Vagina (tissue), 2 donors: Measurements from ENCODE around the gene TNFRSF8. TPM values are rescaled to one million over a fixed set of nuclear protein-coding genes. Genes with fewer than 3 reads are reported as not detected.

Experiments
- DNase-seq, 2 donors: peaks; one replicate each; pipeline ENCODE4 v3.0.0-alpha.2; 2017; ENCODE audit errors: extremely low spot score in 2 of 2
- H3K27ac ChIP-seq: fragments of 200-600 bp; sonication (generic); one replicate; pipeline ENCODE4 v1.5.1; 2019
- H3K27me3 ChIP-seq: fragments of 200-600 bp; sonication (generic); one replicate; pipeline ENCODE4 v1.5.1; 2019
- H3K36me3 ChIP-seq, 2 donors: fragments of 200-600 bp; sonication (generic); one replicate each; pipeline ENCODE4 v1.5.1; 2017 to 2019
- H3K4me1 ChIP-seq: fragments of 200-600 bp; sonication (generic); one replicate; pipeline ENCODE4 v1.5.1; 2019
- H3K4me3 ChIP-seq, 2 donors: fragments of 200-600 bp; sonication (generic); 1 replicate in 1 of 2; 2 replicates in 1 of 2; pipeline ENCODE4 v1.5.1; 2016 to 2019
- H3K9me3 ChIP-seq: fragments of 200-600 bp; sonication (generic); one replicate; pipeline ENCODE4 v1.5.1; 2019
- POLR2A ChIP-seq, 2 donors: fragments of 450-650 bp; IDR thresholded peaks; one replicate each; pipeline ENCODE4 v1.6.1; 2017; ENCODE audit warnings: antibody characterized with exemption in 2 of 2, mild to moderate bottlenecking in 2 of 2, moderate library complexity in 2 of 2
- POLR2AphosphoS5 ChIP-seq, 2 donors: sonication (generic); formaldehyde crosslinking; IDR thresholded peaks; one replicate each; pipeline ENCODE4 v1.9.0; 2017; ENCODE audit warnings: antibody characterized with exemption in 2 of 2, mild to moderate bottlenecking in 2 of 2, low read depth in 1 of 2; ENCODE audit not compliant: insufficient read depth in 1 of 2
- intact Hi-C: fragments of 100-400 bp; cut with DNase I; formaldehyde crosslinking; loops from one replicate; pipeline ENCODE4 v1.15.1; 2023
- total RNA-seq: library from RNA; depleted of rRNA; stranded (reverse); fragments of >200 nt; gene quantifications from one replicate; pipeline ENCODE4 v1.2.3, GENCODE V29; 2016
- TF ChIP-seq, protein P1 (sequence below), 3 experiments: fragments of 450-650 bp in 2 of 3; fragments of 200-600 bp in 1 of 3; sonication (generic) in 1 of 3; IDR thresholded peaks; one replicate each; pipeline ENCODE4 v1.5.1; 2017 to 2019; ENCODE audit warnings: antibody characterized with exemption in 3 of 3, mild to moderate bottlenecking in 2 of 3, moderate library complexity in 2 of 3

Gene TNFRSF8
- total RNA-seq, 1 donor from 2014 or later: 1.2 TPM

DNA sequence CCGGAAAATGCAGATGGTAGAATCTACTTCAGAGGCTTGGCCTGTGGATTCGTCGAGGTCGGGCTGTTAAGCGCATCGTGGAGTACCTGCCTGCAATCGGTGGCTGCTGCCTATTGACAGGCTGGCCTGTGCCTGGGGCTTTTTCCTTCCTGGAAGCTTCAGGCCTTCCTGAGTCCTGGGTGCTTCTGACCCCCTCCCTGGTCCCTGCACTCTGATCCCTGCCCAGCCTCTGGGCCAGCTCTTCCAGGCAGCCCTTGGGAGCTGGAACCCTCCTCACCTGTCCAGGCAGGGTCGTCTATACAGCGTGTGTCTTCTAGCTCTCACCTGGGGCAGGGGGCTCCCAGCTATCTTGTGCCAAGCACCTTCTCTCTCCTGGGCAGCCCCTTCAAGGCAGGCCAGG, 63.7 kb downstream of the TNFRSF8 start:
- Histone ChIP-seq H3K27me3 (no peaks in the 10 kb centered on the region), H3K9me3 (no peaks in the 10 kb centered on the region), H3K4me3 (no peak overlapping the region), H3K4me1 (peaks cover 27% of the 10 kb centered on the region), H3K27ac (peak overlapping the region; percentile 13), H3K36me3 (no peaks in the 10 kb centered on the region)
- no peak for TF ChIP-seq POLR2A (IDR thresholded peaks at IDR 0.05)
- TF ChIP-seq, protein P1, sequence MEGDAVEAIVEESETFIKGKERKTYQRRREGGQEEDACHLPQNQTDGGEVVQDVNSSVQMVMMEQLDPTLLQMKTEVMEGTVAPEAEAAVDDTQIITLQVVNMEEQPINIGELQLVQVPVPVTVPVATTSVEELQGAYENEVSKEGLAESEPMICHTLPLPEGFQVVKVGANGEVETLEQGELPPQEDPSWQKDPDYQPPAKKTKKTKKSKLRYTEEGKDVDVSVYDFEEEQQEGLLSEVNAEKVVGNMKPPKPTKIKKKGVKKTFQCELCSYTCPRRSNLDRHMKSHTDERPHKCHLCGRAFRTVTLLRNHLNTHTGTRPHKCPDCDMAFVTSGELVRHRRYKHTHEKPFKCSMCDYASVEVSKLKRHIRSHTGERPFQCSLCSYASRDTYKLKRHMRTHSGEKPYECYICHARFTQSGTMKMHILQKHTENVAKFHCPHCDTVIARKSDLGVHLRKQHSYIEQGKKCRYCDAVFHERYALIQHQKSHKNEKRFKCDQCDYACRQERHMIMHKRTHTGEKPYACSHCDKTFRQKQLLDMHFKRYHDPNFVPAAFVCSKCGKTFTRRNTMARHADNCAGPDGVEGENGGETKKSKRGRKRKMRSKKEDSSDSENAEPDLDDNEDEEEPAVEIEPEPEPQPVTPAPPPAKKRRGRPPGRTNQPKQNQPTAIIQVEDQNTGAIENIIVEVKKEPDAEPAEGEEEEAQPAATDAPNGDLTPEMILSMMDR (IDR thresholded peaks at IDR 0.05): no peak
- no peak for TF ChIP-seq POLR2AphosphoS5 (IDR thresholded peaks at IDR 0.05; ENCODE audit: insufficient read depth in 1 of 2, low read depth in 1 of 2)
- DNase-seq: no peak
- intact Hi-C loops: no loop called here

DNA sequence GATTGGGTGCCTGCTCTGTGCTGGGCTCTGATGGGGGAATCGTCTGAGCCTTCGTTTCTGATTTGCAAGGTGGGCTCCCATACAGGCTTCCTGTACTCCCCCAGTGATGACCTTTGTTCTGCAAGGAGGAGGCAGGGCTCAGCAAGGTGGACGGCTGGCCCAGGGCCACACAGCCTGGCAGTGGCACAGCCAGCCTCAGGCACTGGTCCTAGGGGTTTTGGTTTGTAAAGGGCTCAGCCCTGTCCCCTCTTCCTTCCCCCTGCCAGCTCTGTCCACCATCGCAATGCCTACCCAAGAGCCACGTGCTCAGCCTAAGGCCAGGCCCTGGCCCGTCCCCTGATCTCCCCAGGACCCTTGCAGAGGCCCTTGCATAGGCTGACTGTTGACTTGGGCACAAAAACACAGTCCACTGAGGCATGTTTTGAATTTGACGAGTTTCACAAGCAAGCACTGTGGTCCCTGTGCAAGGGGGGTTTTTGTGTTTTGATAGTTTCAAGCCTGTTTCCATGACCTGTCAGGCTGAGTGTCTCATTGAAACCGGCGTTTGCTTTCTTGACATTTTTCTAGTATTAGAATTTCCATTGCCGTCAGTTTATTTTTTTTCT, 64.2 kb downstream of the TNFRSF8 start:
- Histone ChIP-seq H3K27ac (no peak overlapping the region), H3K27me3 (no peaks in the 10 kb centered on the region), H3K9me3 (no peaks in the 10 kb centered on the region), H3K36me3 (no peaks in the 10 kb centered on the region), H3K4me3 (no peak overlapping the region), H3K4me1 (peaks cover 32% of the 10 kb centered on the region)
- no peak for DNase-seq
- TF ChIP-seq, protein P1 (IDR thresholded peaks at IDR 0.05): no peak
- TF ChIP-seq POLR2AphosphoS5 (IDR thresholded peaks at IDR 0.05; ENCODE audit: insufficient read depth in 1 of 2, low read depth in 1 of 2) (no peak), POLR2A (IDR thresholded peaks at IDR 0.05) (no peak)
- intact Hi-C loops: no loop called here

DNA sequence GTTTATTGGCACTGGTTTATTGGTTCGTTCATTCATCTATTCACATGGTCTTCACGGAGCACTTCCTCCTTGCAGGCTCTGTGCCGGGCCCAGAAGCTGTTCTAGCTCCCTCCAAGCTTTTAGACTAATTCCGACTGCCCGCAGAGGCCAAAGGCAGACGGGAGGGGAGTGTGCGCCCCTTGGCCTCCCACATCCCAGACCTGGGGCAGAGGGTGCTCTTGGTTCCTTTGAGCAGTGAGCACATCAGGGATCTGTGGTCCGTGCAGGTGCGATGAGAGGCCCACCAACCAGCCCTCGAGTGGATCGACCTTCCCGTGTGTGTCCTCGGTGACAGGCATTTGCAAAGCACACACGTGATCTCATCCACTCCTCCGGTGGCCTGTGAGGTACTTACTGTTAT, 65.0 kb downstream of the TNFRSF8 start:
- Histone ChIP-seq H3K36me3 (no peaks in the 10 kb centered on the region), H3K27ac (no peak overlapping the region), H3K4me3 (no peak overlapping the region), H3K4me1 (peaks cover 40% of the 10 kb centered on the region), H3K27me3 (no peaks in the 10 kb centered on the region), H3K9me3 (no peaks in the 10 kb centered on the region)
- TF ChIP-seq POLR2AphosphoS5 (IDR thresholded peaks at IDR 0.05; ENCODE audit: insufficient read depth in 1 of 2, low read depth in 1 of 2): no peak
- TF ChIP-seq POLR2A (IDR thresholded peaks at IDR 0.05): no peak
- TF ChIP-seq, protein P1 (IDR thresholded peaks at IDR 0.05): no peak
- no peak for DNase-seq
- intact Hi-C loops: no loop called here

DNA sequence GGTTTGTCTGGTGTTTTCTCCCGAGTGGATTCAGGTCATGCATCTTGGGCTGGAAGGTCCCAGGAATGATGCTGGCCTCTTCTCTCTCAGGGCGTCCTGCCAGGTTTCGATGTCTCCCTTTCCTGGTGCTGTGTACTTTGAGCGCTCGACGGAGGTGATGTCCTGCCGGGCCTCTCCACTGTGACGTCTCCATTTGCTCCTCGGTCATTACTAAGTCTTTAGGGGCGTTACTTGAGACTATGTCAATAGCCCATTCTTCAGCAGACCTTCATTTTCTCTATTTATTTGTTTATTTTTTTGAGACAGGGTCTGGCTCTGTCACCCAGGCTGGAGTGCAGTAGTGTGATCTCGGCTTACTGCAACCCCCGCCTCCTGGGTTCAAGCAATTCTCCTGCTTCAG, 66.5 kb downstream of the TNFRSF8 start:
- Histone ChIP-seq H3K9me3 (no peaks in the 10 kb centered on the region), H3K4me3 (no peak overlapping the region), H3K36me3 (no peaks in the 10 kb centered on the region), H3K27me3 (no peaks in the 10 kb centered on the region), H3K27ac (no peak overlapping the region), H3K4me1 (peaks cover 40% of the 10 kb centered on the region)
- TF ChIP-seq, protein P1 (IDR thresholded peaks at IDR 0.05): no peak
- no peak for TF ChIP-seq POLR2A (IDR thresholded peaks at IDR 0.05)
- TF ChIP-seq POLR2AphosphoS5 (IDR thresholded peaks at IDR 0.05; ENCODE audit: insufficient read depth in 1 of 2, low read depth in 1 of 2): no peak
- DNase-seq: no peak
- intact Hi-C loops: no loop called here

DNA sequence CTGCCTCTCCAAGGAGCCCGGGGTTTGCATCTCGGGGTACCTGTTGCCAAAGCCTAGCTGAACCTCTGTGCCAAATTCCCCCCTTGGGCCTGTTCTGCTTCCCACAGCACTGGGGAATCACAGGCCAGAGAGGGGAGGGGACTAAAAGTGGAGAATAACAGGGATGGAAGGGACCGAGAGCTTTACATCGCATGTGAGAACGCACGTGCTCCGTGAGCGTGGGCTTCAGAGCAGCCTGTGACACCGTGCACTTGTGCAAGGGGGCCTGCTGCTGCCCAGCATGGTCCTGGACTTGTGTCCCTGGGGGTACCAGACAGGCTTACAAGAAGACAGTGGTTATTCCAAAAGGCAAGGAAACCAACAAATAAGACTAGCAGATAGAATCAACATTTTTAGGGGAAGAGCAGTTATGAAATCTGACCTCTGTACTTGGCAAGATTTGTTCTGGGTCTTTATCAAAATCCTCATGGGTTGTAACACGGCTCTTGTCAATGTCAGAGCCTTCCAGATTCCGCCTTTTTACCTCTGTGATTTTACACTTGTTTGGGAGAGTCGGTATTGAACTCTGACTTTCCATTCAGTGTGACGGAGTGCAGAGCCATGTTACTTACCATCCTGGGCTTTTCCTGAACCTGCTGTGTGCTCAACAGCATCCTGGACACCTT, 67.5 kb downstream of the TNFRSF8 start:
- no peak overlapping the region for H3K4me3 ChIP-seq
- intact Hi-C loops: no loop called here
- peaks cover 35% of the 10 kb centered on the region for H3K4me1 ChIP-seq
- no peak for DNase-seq
- H3K27me3 ChIP-seq: no peaks in the 10 kb centered on the region
- peak overlapping the region; percentile 22 for H3K27ac ChIP-seq
- no peaks in the 10 kb centered on the region for H3K36me3 ChIP-seq
- TF ChIP-seq, protein P1 (IDR thresholded peaks at IDR 0.05): no peak
- TF ChIP-seq POLR2A (IDR thresholded peaks at IDR 0.05) (no peak), POLR2AphosphoS5 (IDR thresholded peaks at IDR 0.05; ENCODE audit: insufficient read depth in 1 of 2, low read depth in 1 of 2) (no peak)
- no peaks in the 10 kb centered on the region for H3K9me3 ChIP-seq
